Subcutaneous abdominal adipose tissue (tissue), 5 donors: Measurements from ENCODE around the gene ARMH1.
"Not testable (repeated sequence)": the region's sequence is repeated elsewhere in the genome, so short reads cannot be mapped to it uniquely, and the experiment has no call there.

ENCODE experiments used
- H3K27ac ChIP-seq: one replicate; pipeline ENCODE4 v1.7.0; 2013; ENCODE audit warnings: low read depth, mild to moderate bottlenecking, inconsistent platforms, low read length, moderate library complexity
- H3K27me3 ChIP-seq, 5 donors: one replicate each; pipeline ENCODE4 v1.7.0; 2013; ENCODE audit warnings: low read length in 5 of 5, inconsistent platforms in 1 of 5; ENCODE audit not compliant: control insufficient read depth in 5 of 5, insufficient read depth in 4 of 5
- H3K36me3 ChIP-seq, 5 donors: one replicate each; pipeline ENCODE4 v1.7.0; 2013; ENCODE audit warnings: low read length in 5 of 5; ENCODE audit not compliant: control insufficient read depth in 5 of 5, insufficient read depth in 5 of 5
- H3K4me1 ChIP-seq, 5 donors: one replicate each; pipeline ENCODE4 v1.7.0; 2013; ENCODE audit warnings: low read length in 5 of 5, mild to moderate bottlenecking in 3 of 5, moderate library complexity in 1 of 5; ENCODE audit not compliant: control insufficient read depth in 5 of 5, insufficient read depth in 5 of 5
- H3K4me3 ChIP-seq, 5 donors: one replicate each; pipeline ENCODE4 v1.7.0; 2013; ENCODE audit warnings: low read length in 5 of 5, low read depth in 1 of 5
- H3K9ac ChIP-seq, 5 donors: one replicate each; pipeline ENCODE4 v1.7.0; 2013; ENCODE audit warnings: low read length in 5 of 5, mild to moderate bottlenecking in 4 of 5, moderate library complexity in 3 of 5
- H3K9me3 ChIP-seq, 5 donors: one replicate each; pipeline ENCODE4 v1.7.0; 2013; ENCODE audit warnings: low read length in 5 of 5; ENCODE audit not compliant: control insufficient read depth in 5 of 5
- donor health status: healthy.
- donor health status: healthy.
- donor health status: healthy.
- donor health status: healthy.
- donor health status: healthy.

Gene ARMH1

DNA sequence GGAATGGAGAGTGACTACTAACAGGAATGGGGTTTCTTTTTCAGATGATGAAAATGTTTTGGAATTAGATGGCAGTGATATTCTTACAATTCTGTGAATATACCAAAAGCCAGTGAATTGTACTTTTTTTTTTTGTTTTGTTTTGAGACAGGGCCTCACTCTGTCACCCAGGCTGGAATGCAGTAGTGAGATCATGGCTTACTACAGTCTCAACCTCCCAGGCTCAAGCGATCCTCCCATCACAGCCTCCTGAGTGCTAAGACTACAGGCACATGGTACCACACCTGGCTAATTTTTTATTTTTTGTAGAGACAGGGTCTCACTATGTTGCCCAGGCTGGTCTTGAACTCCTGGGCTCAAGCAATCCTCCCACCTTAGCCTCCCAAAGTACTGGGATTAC lies 7.8 kb upstream of the ARMH1 start:
- not testable (repeated sequence) for H3K27me3 ChIP-seq, H3K9ac ChIP-seq, H3K36me3 ChIP-seq, H3K27ac ChIP-seq, H3K4me3 ChIP-seq, H3K9me3 ChIP-seq
- peaks cover 0 to 25% (median 5%) of the 10 kb centered on the region in 5 donors for H3K4me1 ChIP-seq

- Histone ChIP-seq H3K9ac (peak overlapping the region in 2 of 5 donors; percentile 2 to 41), H3K27ac (no peak overlapping the region), H3K27me3 (no peaks in the 10 kb centered on the region), H3K9me3 (no peaks in the 10 kb centered on the region), H3K4me3 (no peak overlapping the region), H3K4me1 (peaks cover 17 to 45% (median 39%) of the 10 kb centered on the region in 5 donors), H3K36me3 (peaks cover 0 to 3% (median 0%) of the 10 kb centered on the region in 5 donors)
Observed at GRCh38 chr1:44670751-44671640, 3.5 kb upstream of the ARMH1 start.

DNA sequence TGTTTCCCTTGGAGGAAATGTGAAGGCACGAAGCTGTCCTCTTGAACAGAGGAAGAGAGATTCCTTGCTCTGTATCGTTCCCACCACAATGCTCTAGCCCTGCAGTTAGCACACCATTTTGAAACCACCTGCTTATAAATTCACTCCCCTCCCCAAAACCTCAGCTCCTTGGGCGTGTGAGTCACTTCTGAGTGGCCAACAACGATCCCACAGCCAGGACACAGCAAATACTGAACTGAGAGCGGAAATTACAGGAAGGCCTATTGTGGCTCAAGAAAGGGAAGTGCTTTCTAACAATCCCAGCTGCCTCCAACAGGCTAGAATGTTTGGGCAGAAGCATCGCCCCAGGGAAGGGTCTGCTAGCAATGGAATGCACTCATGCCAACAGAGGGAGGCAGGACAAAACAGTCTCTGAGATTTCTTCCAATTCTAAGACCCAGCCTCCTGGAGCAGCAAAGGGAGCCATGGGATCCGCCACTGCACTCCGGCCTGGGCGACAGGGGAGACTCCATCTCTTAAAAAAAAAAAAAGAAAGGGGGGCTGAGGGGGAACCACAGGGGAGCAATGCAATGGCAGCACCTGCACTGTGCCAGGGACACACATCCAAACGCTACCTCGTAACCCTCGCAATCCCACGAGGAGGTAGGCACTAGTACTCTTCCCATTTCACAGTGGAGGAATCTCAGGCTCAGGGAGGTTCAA lies 2.1 kb upstream of the ARMH1 start:
- H3K36me3 ChIP-seq, result peaks cover 0 to 3% (median 0%) of the 10 kb centered on the region in 5 donors
- peak overlapping the region; percentile 94 for H3K27ac ChIP-seq
- H3K9ac ChIP-seq, result peak overlapping the region in 2 of 5 donors; percentile 16 to 43
- peaks cover 17 to 56% (median 52%) of the 10 kb centered on the region in 5 donors for H3K4me1 ChIP-seq
- H3K27me3 ChIP-seq, result no peaks in the 10 kb centered on the region
- H3K9me3 ChIP-seq, result no peaks in the 10 kb centered on the region
- peak overlapping the region; percentile 47 to 87 (median 80) for H3K4me3 ChIP-seq

DNA sequence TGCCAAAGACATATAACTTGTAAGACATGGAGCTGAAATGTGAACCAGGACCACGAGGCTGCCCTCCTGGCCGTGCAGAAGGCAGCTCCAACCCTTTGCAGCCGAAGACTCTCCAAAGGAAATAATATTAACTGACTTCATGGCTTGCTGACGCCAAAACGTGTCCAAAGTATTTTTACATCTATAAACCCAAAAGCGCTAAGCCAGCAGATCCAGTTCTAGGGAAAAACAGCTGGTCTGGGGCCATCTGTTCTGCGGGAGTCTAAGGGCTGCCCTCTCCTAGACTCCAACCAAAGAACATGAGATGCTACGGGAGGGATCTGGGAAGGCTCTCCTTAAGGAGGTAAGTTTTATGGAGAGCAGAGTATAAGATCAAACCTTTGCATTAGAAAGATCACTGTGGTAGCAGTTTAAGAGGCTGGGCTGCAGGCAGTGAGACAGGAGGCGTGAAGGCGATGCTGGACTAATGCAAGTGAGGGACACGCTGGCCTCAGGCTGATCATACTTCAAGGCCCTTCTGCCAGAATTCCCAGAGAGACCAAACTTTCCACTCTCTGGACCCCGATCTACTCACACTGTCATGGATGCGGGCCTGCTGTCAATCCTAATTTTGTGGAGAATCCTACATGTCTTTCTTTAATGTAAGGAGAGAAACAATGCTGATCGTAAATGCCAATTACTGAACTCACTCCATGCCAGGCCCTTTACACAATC lies 1.4 kb upstream of the ARMH1 start:
- H3K4me1 ChIP-seq, result peaks cover 18 to 63% (median 58%) of the 10 kb centered on the region in 5 donors
- peak overlapping the region; percentile 58 to 89 (median 85) for H3K4me3 ChIP-seq
- no peaks in the 10 kb centered on the region for H3K9me3 ChIP-seq
- peak overlapping the region; percentile 67 to 95 (median 84) for H3K9ac ChIP-seq
- H3K27me3 ChIP-seq, result no peaks in the 10 kb centered on the region
- H3K36me3 ChIP-seq, result peaks cover 0 to 3% (median 0%) of the 10 kb centered on the region in 5 donors
- H3K27ac ChIP-seq, result peak overlapping the region; percentile 94

DNA sequence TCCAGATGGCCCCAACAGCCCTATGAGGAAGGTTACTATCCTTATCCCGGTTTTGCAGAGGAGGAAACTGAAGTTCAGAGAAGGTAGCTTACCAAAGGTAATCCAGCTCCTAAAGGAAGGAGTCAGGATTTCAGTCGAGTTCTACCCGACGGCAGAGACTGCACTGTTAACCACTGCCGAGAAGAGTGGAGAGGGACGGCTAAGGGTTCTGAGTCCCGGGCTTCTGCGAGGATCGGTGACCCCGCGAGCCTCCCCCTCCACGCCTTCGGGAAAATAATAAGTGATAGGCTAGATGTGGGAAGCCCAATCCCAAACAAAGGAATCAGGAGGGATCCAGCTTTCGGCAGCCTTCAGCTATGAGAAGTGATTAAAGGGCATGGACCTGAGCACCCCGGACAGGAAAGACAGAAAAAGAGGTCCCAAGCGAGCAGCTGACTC lies 820 bp upstream of the ARMH1 start:
- H3K9ac ChIP-seq, result peak overlapping the region; percentile 67 to 95 (median 84)
- H3K4me1 ChIP-seq, result peaks cover 22 to 68% (median 64%) of the 10 kb centered on the region in 5 donors
- H3K27ac ChIP-seq, result peak overlapping the region; percentile 94
- H3K27me3 ChIP-seq, result no peaks in the 10 kb centered on the region
- peaks cover 0 to 3% (median 0%) of the 10 kb centered on the region in 5 donors for H3K36me3 ChIP-seq
- H3K9me3 ChIP-seq, result no peaks in the 10 kb centered on the region
- peak overlapping the region; percentile 58 to 89 (median 85) for H3K4me3 ChIP-seq

DNA sequence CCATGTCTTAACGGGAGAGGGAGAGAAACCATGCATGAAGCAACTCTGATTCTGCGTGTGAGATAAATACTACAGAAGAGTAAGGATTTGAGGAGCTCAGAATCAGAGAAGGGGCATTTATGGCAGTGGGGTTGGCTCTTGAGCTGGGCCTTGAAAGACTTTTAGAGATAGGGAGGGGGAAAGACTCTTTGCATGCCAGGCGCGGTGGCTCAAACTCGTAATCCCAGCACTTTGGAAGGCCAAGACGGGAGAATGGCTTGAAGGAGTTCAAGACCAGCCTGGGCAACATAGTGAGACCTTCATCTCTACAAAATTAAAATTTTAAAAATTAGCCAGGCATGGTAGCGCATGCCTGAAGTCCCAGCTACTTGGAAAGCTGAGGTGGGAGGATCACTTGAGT lies 672 bp downstream of the ARMH1 start:
- Histone ChIP-seq H3K9me3 (no peaks in the 10 kb centered on the region), H3K27me3 (no peaks in the 10 kb centered on the region), H3K4me3 (peak overlapping the region; percentile 62 to 89 (median 80)), H3K9ac (peak overlapping the region in 3 of 5 donors; percentile 45 to 58 (median 48)), H3K27ac (peak overlapping the region; percentile 94), H3K4me1 (peaks cover 22 to 75% (median 70%) of the 10 kb centered on the region in 5 donors), H3K36me3 (no peaks in the 10 kb centered on the region)

DNA sequence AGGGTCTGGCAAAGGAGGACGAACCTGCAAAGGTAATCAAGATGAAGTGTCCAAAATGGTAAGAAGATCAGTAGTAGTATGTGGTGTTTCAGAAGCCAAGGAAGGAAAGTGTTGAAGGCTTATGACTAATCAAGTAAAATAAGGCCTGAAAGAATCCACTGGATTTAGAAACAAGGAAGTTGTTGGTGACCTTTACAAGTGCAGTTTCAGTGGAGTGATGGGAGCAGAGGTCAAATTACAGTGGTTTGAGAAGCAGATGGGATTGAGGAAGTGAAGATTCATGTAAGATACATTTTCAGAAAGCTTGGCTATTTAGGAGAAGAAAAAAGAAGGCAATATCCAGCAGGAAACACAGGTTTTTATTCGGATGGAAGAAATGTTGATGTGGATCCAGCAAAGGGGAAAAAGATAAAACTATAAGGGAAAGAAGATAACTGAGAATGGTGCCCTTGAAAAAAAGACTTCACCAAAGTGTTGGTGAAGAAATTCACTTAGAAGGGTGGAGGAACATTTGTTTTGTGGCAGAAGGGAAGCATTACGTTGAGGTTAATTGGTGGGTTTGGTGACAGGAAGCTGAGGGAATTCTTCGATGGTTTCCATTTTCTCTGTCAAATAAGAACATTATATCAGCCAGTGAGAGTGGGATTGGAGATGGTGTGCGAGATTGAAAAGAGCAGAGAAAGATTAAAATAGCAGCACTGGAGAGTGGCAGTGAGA lies 2.1 kb downstream of the ARMH1 start:
- no peak overlapping the region for H3K9ac ChIP-seq
- H3K27ac ChIP-seq, result peak overlapping the region; percentile 94
- H3K27me3 ChIP-seq, result no peaks in the 10 kb centered on the region
- no peak overlapping the region for H3K4me3 ChIP-seq
- peaks cover 22 to 69% (median 64%) of the 10 kb centered on the region in 5 donors for H3K4me1 ChIP-seq
- no peaks in the 10 kb centered on the region for H3K9me3 ChIP-seq
- no peaks in the 10 kb centered on the region for H3K36me3 ChIP-seq

DNA sequence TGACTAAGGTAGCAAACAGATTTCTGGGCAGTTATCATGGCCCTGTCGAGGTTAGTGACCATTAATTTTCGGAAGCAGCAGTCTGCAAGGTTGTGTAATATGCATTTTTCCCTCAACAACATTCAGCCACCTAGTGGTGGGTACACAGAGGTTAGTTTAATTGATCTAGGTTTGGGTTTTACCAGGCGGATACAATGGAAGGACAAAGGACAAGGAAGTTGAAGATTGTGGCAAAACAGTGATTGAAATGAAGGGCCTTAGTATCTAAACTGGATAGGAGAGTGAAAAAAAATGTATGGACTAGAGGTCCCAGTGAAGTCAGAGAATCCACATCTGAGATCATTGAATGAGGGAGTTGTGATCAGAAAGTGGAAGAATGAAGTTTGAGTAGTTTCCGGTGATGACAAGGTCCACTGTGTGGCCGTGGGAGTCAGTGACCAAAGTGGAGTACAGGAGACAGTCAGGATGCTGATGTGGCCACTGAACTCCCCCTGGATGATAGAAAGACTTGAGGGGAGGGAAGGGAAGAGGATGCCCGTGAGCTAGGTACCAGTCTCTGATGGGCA lies 2.8 kb downstream of the ARMH1 start:
- Histone ChIP-seq H3K9me3 (no peaks in the 10 kb centered on the region), H3K27me3 (no peaks in the 10 kb centered on the region), H3K36me3 (no peaks in the 10 kb centered on the region), H3K4me1 (peaks cover 18 to 63% (median 58%) of the 10 kb centered on the region in 5 donors), H3K27ac (peak overlapping the region; percentile 94), H3K4me3 (no peak overlapping the region), H3K9ac (no peak overlapping the region)

DNA sequence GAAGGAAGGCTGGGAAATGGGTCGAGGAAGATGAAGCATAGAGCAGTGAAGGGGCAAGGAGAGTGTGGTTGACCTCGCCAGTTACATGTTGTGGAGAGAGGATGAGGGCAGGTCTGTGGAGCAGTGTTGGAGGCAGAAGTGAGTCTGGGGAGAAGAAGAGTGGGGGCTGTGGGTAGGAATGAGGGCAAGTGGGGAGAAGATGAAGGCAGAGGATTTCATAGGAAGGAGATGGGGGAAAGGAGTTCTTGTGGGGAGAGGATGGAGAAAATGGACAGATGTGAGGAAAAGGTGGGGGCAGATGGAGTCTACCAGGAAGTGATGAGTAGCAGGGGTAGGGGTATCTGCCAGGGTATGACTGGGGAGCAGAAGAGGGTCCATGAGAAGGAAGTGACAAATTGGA lies 3.6 kb downstream of the ARMH1 start:
- Histone ChIP-seq H3K4me3 (no peak overlapping the region), H3K27ac (peak overlapping the region; percentile 94), H3K36me3 (no peaks in the 10 kb centered on the region), H3K9ac (no peak overlapping the region), H3K9me3 (no peaks in the 10 kb centered on the region), H3K27me3 (no peaks in the 10 kb centered on the region), H3K4me1 (peaks cover 13 to 54% (median 50%) of the 10 kb centered on the region in 5 donors)
